IPS-18a (cell line): Measurements from ENCODE around the gene SMAP1.

Source experiments
- H3K27ac ChIP-seq: one replicate; pipeline ENCODE4 v1.5.1; 2013; ENCODE audit warnings: low read length
- H3K27me3 ChIP-seq: one replicate; pipeline ENCODE4 v1.6.1; 2013; ENCODE audit warnings: mild to moderate bottlenecking, low read length; ENCODE audit not compliant: control insufficient read depth, insufficient read depth
- H3K36me3 ChIP-seq: one replicate; pipeline ENCODE4 v1.6.1; 2013; ENCODE audit warnings: low read depth, low read length; ENCODE audit not compliant: control insufficient read depth
- H3K4me1 ChIP-seq: one replicate; pipeline ENCODE4 v1.6.1; 2013; ENCODE audit warnings: low read depth, low read length; ENCODE audit not compliant: control insufficient read depth
- H3K4me3 ChIP-seq: one replicate; pipeline ENCODE4 v1.5.1; 2013; ENCODE audit warnings: low read length
- H3K9ac ChIP-seq: one replicate; pipeline ENCODE4 v1.6.1; 2013; ENCODE audit warnings: mild to moderate bottlenecking, low read length, moderate library complexity
- H3K9me3 ChIP-seq: one replicate; pipeline ENCODE4 v1.6.1; 2013; ENCODE audit warnings: low read depth, low read length; ENCODE audit not compliant: control insufficient read depth

SMAP1 gene

DNA sequence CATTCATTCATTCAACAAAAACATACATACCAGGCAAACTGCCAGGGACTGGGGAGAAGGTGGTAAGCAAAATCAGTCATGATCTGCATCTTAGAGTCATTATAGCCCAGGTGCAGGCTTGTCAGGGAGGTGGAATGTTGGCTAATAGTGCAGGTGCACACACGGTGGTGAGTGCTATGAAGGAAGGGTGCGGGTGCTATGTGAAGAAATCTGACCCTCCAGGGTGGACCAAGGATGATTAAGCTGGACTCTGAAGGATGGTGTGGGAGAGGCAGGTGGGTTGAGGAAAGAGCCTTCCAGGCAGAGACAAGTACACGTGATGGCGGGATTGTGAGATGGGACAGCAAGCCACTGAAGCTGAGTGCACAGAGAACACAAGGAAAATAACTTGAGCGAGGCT lies 211.8 kb downstream of the SMAP1 start:
- no peaks in the 10 kb centered on the region for H3K36me3 ChIP-seq
- H3K4me1 ChIP-seq = peaks cover under 1% of the 10 kb centered on the region
- H3K27me3 ChIP-seq = no peaks in the 10 kb centered on the region
- H3K4me3 ChIP-seq = no peak overlapping the region
- no peaks in the 10 kb centered on the region for H3K9me3 ChIP-seq
- H3K27ac ChIP-seq = no peak overlapping the region
- H3K9ac ChIP-seq = no peak overlapping the region

DNA sequence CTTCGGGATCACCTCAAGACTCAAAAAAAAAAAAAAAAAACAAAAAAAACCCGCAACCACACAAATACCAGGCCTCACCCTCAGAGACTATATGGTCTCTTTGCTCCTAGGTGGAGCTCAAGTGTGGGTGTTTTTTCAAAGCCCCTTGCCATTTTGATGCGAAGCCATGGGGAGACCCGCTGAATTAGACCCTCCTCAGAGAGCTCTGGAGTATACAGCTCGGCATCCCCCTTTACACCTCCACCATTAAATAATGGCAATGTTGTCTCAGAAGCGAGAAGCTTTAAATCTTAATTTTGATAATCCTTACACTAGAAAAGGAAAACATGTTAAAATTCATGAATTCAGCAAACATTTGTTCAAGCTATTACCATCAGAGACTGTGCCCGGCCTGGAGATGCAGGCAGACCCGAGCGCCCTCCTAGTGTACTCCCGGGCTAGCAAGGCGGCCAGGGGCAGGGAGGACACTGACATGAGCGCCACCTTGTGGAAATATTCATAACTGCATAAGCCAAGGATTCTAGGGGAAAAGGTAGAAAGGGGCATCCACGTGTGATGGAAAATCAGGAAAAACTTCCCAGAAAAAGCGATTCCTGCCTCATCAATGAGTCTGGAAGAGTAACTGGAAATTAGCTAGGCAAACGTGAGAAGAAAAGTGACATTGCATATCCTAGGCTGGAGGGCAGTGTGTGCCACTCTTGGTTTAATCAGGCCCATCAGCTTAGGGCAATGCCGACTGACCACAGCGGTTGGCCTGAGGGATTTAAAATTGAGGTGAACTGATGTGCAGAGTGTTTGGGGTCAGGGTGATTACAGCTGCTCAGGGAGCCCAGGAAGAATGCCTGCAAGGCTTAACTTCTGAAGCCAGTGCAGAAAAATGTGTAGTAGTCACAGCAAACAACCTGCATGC lies 216.6 kb downstream of the SMAP1 start:
- no peak overlapping the region for H3K9ac ChIP-seq
- no peak overlapping the region for H3K4me3 ChIP-seq
- no peak overlapping the region for H3K27ac ChIP-seq
- H3K27me3 ChIP-seq = no peaks in the 10 kb centered on the region
- H3K36me3 ChIP-seq = no peaks in the 10 kb centered on the region
- H3K9me3 ChIP-seq = no peaks in the 10 kb centered on the region
- peaks cover 18% of the 10 kb centered on the region for H3K4me1 ChIP-seq

DNA sequence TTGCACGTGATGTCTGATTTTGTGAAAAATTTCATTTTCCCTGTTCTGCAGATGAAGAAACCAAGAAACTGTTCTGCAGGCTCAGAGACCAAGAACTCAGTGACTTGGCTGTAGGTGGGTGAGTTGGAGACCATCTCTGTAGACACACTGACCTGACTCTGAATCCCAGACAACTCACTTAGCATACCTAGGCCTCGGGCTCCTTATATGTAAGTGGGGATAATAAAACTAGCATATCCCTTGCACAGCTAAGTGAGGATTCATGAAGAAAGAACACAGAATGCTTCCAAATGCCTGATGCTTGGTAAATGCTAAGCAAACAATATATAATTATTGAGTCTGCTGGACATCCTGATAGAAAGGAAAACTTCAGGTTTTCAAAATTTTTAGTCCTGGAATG lies 218.4 kb downstream of the SMAP1 start:
- no peaks in the 10 kb centered on the region for H3K36me3 ChIP-seq
- peaks cover 18% of the 10 kb centered on the region for H3K4me1 ChIP-seq
- no peaks in the 10 kb centered on the region for H3K27me3 ChIP-seq
- H3K27ac ChIP-seq = no peak overlapping the region
- no peak overlapping the region for H3K4me3 ChIP-seq
- H3K9ac ChIP-seq = no peak overlapping the region
- no peaks in the 10 kb centered on the region for H3K9me3 ChIP-seq

DNA sequence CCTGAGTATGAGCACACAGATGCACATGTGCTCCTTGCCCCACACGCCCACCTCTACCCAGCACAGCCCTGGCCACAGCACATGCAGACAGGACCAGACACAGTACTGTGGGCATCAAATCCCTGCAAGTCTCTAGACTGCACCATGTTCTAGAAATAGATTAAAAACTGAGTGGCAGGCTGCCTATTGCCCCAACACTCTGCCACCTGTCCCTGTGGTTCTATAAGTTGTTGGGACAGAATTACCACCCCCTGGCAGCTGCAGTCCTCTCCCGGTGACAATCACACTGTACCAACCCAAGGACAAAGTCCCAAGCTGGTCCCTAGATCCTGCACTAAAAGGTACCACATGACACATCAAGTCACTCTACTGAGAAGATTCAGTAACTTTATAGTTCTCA lies 219.0 kb downstream of the SMAP1 start:
- Histone ChIP-seq H3K9ac (no peak overlapping the region), H3K9me3 (no peaks in the 10 kb centered on the region), H3K27me3 (no peaks in the 10 kb centered on the region), H3K4me3 (no peak overlapping the region), H3K36me3 (no peaks in the 10 kb centered on the region), H3K4me1 (peaks cover 18% of the 10 kb centered on the region), H3K27ac (no peak overlapping the region)

DNA sequence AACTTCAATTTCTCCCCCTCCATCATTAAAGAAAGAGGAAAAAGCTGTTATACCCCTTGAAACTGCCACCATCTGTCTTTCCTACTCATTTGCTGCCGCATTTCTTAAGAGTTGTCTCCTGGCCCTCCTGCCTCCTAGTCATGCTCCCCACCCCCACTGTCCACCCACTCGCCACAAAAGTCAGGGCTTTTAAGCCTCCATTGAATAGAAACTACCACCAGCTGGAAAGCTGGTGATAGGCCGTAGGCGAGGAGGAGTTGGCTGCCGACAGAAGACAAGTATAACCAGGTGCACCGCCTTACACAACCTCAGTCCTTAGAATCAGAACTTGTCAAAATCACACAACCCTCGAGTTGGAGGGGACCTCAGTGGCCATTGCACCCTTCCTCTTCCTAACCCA lies 221.6 kb downstream of the SMAP1 start:
- Histone ChIP-seq H3K4me3 (no peak overlapping the region), H3K4me1 (peaks cover 18% of the 10 kb centered on the region), H3K9ac (no peak overlapping the region), H3K27ac (no peak overlapping the region), H3K27me3 (no peaks in the 10 kb centered on the region), H3K36me3 (no peaks in the 10 kb centered on the region), H3K9me3 (no peaks in the 10 kb centered on the region)

DNA sequence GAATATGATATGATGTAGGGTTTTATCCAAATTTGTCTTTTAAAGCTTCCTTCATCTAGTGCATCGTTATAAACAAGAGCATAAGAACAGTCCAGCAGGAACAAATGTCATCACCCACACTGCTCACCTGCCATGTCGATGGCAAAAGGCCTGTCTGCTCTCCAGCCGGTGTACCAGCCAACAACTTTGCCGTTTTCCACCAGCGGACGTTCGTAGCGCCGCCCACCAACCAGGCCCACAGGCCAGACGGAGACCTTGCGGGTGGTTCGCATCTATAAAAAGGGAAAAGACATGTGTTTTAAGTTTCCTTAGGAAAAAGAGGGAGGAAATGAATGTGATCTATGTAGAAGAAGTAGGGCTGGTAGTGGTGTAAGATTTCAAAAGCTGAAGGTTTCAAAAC lies 226.3 kb downstream of the SMAP1 start:
- Histone ChIP-seq H3K4me3 (no peak overlapping the region), H3K4me1 (no peaks in the 10 kb centered on the region), H3K27ac (no peak overlapping the region), H3K27me3 (no peaks in the 10 kb centered on the region), H3K9ac (no peak overlapping the region), H3K9me3 (no peaks in the 10 kb centered on the region), H3K36me3 (no peaks in the 10 kb centered on the region)

DNA sequence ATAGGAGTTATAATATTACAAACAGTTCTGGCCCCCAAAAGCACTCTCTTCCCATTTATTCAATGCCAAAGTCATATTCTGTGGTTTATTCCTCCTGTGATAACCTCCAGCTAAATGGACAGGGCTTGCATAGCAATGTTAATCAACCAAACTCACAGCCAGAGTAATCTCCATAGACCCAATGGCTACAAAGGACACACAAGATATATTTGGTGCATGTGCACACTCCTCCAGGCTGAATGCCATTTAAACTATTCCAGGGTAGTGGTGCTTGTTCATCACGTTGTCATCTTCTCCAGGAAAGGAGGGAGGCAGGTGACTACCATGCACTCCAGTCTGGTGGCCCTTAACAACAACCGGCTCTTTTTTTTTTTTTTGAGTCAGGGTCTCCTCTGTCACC lies 232.4 kb downstream of the SMAP1 start:
- Histone ChIP-seq H3K9me3 (no peaks in the 10 kb centered on the region), H3K4me1 (no peaks in the 10 kb centered on the region), H3K9ac (no peak overlapping the region), H3K36me3 (no peaks in the 10 kb centered on the region), H3K4me3 (no peak overlapping the region), H3K27ac (no peak overlapping the region), H3K27me3 (no peaks in the 10 kb centered on the region)

DNA sequence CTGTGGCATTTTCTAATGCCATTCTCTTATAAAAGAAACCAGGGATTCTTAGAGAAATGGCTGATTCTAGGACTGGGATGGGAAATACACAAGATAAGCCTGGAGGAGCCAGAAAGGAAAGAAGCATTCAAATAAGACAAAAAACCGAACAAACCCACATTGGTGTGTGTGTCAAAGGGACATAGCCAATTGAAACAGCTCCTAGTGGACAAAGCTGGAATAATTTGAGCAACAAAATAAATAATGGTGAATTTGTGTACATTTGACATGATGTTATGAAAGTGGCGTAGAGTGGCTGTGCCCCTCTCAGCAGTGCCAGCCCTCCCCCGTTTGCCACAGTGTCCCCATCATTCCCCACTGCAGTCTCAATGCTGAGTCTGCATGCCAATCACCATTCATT lies 233.6 kb downstream of the SMAP1 start:
- Histone ChIP-seq H3K9me3 (no peaks in the 10 kb centered on the region), H3K27me3 (no peaks in the 10 kb centered on the region), H3K27ac (no peak overlapping the region), H3K4me3 (no peak overlapping the region), H3K9ac (no peak overlapping the region), H3K4me1 (no peaks in the 10 kb centered on the region), H3K36me3 (no peaks in the 10 kb centered on the region)

DNA sequence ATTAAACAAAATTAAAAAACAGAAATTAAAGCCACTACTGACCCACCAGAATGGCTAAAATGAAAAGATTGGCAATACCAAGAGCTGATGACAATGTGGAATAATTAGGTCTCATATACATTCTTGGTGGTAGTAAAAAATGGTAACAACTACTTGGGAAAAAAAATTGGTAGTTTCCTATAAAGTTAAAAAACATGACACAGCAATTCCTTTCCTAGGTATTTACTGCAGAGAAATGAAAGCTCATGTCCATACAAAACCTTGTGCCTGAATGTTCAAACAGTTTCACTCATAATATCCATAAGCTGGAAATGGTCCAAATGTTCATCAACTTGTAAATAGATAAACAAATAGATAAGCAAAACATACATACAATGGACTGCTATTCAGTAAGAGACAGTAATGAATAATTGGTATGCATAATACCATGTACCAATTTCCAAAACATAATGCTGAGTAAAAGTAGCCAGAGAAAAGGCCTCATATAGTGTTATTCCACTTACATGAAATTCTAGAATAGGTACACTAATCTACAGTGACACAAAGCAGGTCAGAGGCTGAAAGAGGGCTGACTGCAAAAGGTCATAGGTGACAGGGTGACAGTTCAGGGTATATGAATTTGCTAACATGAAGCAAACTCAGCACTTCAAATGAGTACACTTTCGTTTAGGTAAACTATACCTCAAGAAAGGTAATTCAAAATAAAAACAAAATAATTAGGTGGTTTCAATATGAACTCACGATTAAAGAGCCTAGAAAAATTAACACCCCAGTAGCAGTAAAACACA lies 236.2 kb downstream of the SMAP1 start:
- Histone ChIP-seq H3K36me3 (no peaks in the 10 kb centered on the region), H3K27me3 (no peaks in the 10 kb centered on the region), H3K4me1 (no peaks in the 10 kb centered on the region), H3K27ac (no peak overlapping the region), H3K4me3 (no peak overlapping the region), H3K9ac (no peak overlapping the region), H3K9me3 (no peaks in the 10 kb centered on the region)

DNA sequence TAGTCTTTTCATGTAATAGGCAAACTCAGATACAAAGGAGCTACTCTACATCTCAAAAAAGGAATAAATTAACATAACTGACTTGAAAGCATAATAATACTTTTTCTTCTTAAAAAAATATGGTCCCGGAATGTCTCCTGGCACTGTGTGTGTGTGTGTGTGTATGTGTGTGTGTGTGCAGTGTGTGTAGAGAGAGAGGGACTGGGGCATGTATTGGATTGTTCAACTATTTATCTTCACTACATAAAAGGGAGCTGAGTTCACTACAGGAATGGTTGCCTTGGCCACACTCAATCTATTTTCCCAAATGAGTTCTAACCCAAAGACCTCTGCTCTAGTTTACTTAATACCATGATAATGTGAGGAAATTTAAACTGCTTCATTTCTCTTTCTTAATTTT lies 238.1 kb downstream of the SMAP1 start:
- no peaks in the 10 kb centered on the region for H3K4me1 ChIP-seq
- no peaks in the 10 kb centered on the region for H3K36me3 ChIP-seq
- no peaks in the 10 kb centered on the region for H3K27me3 ChIP-seq
- no peak overlapping the region for H3K4me3 ChIP-seq
- H3K9me3 ChIP-seq = no peaks in the 10 kb centered on the region
- H3K9ac ChIP-seq = no peak overlapping the region
- no peak overlapping the region for H3K27ac ChIP-seq
